Liver (tissue), 9 donors: ENCODE results near the gene HRH1. TPM values are rescaled to one million over a fixed set of nuclear protein-coding genes. Genes with fewer than 3 reads are reported as not detected.

Experiments used
- DNase-seq: peaks from one replicate; pipeline ENCODE4 v3.0.0-alpha.2; 2017; ENCODE audit warnings: low spot score
- H3K27ac ChIP-seq, 2 donors: one replicate each; pipeline ENCODE4 v1.7.0; 2013; ENCODE audit warnings: inconsistent platforms in 2 of 2, low read length in 2 of 2, control low read depth in 1 of 2, low read depth in 1 of 2, mild to moderate bottlenecking in 1 of 2
- H3K27me3 ChIP-seq, 4 donors: one replicate each; pipeline versions ENCODE4 v1.6.1 to v1.7.0; 2013; ENCODE audit warnings: low read length in 3 of 4, inconsistent platforms in 1 of 4, mild to moderate bottlenecking in 1 of 4, moderate library complexity in 1 of 4; ENCODE audit not compliant: control insufficient read depth in 4 of 4, insufficient read depth in 4 of 4
- H3K36me3 ChIP-seq, 4 donors: one replicate each; pipeline versions ENCODE4 v1.6.1 to v1.7.0; 2013; ENCODE audit warnings: low read length in 3 of 4, mild to moderate bottlenecking in 3 of 4, low read depth in 1 of 4, moderate library complexity in 1 of 4; ENCODE audit not compliant: control insufficient read depth in 4 of 4, insufficient read depth in 3 of 4
- H3K4me1 ChIP-seq, 4 donors: one replicate each; pipeline versions ENCODE4 v1.6.1 to v1.7.0; 2013; ENCODE audit warnings: low read length in 3 of 4, mild to moderate bottlenecking in 3 of 4, moderate library complexity in 1 of 4; ENCODE audit not compliant: control insufficient read depth in 4 of 4, insufficient read depth in 4 of 4
- H3K4me3 ChIP-seq, 3 donors: one replicate each; pipeline versions ENCODE4 v1.6.1 to v1.7.0; 2013; ENCODE audit warnings: low read length in 3 of 3, control low read depth in 1 of 3, low read depth in 1 of 3, mild to moderate bottlenecking in 1 of 3
- H3K9ac ChIP-seq, 2 donors: one replicate each; pipeline ENCODE4 v1.7.0; 2013; ENCODE audit warnings: low read length in 2 of 2, mild to moderate bottlenecking in 2 of 2, moderate library complexity in 2 of 2, control low read depth in 1 of 2, low read depth in 1 of 2
- H3K9me3 ChIP-seq, 4 donors: one replicate each; pipeline versions ENCODE4 v1.6.1 to v1.7.0; 2013; ENCODE audit warnings: low read length in 3 of 4; ENCODE audit not compliant: control insufficient read depth in 4 of 4
- EGR1 ChIP-seq, 2 donors: IDR thresholded peaks; 2 replicates each; pipeline ENCODE4 v1.6.1; 2016 to 2018; ENCODE audit warnings: antibody characterized with exemption in 2 of 2, low read depth in 2 of 2
- FOXA1 ChIP-seq: IDR thresholded peaks from 2 replicates; pipeline ENCODE4 v1.6.1; 2016; ENCODE audit warnings: antibody characterized with exemption
- FOXA2 ChIP-seq: IDR thresholded peaks from 2 replicates; pipeline ENCODE4 v1.6.1; 2016; ENCODE audit warnings: antibody characterized with exemption
- GABPA ChIP-seq, 2 donors: IDR thresholded peaks in 1 of 2; conservative IDR thresholded peaks in 1 of 2; 2 replicates each; pipeline ENCODE4 v1.6.1; 2016; ENCODE audit warnings: antibody characterized with exemption in 2 of 2, mild to moderate bottlenecking in 1 of 2, moderate library complexity in 1 of 2
- JUND ChIP-seq, 2 donors: IDR thresholded peaks; 2 replicates each; pipeline ENCODE4 v1.6.1; 2016; ENCODE audit warnings: antibody characterized with exemption in 2 of 2
- NR2F2 ChIP-seq: IDR thresholded peaks from 2 replicates; pipeline ENCODE4 v1.6.1; 2016; ENCODE audit warnings: antibody characterized with exemption
- RAD21 ChIP-seq, 2 donors: IDR thresholded peaks; 2 replicates each; pipeline ENCODE4 v1.6.1; 2016; ENCODE audit warnings: antibody characterized with exemption in 2 of 2, mild to moderate bottlenecking in 2 of 2
- RXRA ChIP-seq, 2 donors: IDR thresholded peaks; 2 replicates each; pipeline ENCODE4 v1.6.1; 2017 to 2018; ENCODE audit warnings: antibody characterized with exemption in 2 of 2, mild to moderate bottlenecking in 1 of 2
- SP1 ChIP-seq: IDR thresholded peaks from 2 replicates; pipeline ENCODE4 v1.6.1; 2018; ENCODE audit warnings: antibody characterized with exemption, mild to moderate bottlenecking
- TAF1 ChIP-seq: conservative IDR thresholded peaks from 2 replicates; pipeline ENCODE4 v1.6.1; 2016; ENCODE audit warnings: antibody characterized with exemption, mild to moderate bottlenecking
- YY1 ChIP-seq: IDR thresholded peaks from 2 replicates; pipeline ENCODE4 v1.6.1; 2016; ENCODE audit warnings: antibody characterized with exemption, mild to moderate bottlenecking
- WGBS: extraction: QIAGEN DNeasy Blood & Tissue Kit; methylation state at CpG from one replicate; pipeline ENCODE4 v1.1.7; 2013; 5-methylcytosine and 5-hydroxymethylcytosine counted together
- polyA plus RNA-seq, 2 donors: library from polyadenylated mRNA; stranded (reverse) in 1 of 2; unstranded in 1 of 2; fragments of 200-250 nt in 1 of 2; fragments of >200 nt in 1 of 2; fragmentation: Nextera tagmentation in 1 of 2; extraction: Ambion mirVana in 1 of 2; gene quantifications; one replicate each; pipeline versions ENCODE4 v1.2.1 to v1.2.3, GENCODE V29; 2013 to 2015
- total RNA-seq, 2 donors: library from RNA; depleted of rRNA; stranded (reverse); fragments of >200 nt; gene quantifications; one replicate each; pipeline ENCODE4 v1.2.3, GENCODE V29; 2014
- TF ChIP-seq, protein P1 (sequence below): IDR thresholded peaks from 2 replicates; pipeline ENCODE4 v1.6.1; 2016; ENCODE audit warnings: antibody characterized with exemption
- TF ChIP-seq, protein P2 (sequence below): IDR thresholded peaks from 2 replicates; pipeline ENCODE4 v1.6.1; 2016; ENCODE audit warnings: antibody characterized with exemption
- donor health status: healthy.
- donor health status: healthy.
- donor health status: healthy.
- donor health status: healthy.
- donor health status: healthy.

HRH1 gene
- total and polyA plus RNA-seq, 4 donors: 0.07 to 1.3 (median 0.31) TPM

DNA sequence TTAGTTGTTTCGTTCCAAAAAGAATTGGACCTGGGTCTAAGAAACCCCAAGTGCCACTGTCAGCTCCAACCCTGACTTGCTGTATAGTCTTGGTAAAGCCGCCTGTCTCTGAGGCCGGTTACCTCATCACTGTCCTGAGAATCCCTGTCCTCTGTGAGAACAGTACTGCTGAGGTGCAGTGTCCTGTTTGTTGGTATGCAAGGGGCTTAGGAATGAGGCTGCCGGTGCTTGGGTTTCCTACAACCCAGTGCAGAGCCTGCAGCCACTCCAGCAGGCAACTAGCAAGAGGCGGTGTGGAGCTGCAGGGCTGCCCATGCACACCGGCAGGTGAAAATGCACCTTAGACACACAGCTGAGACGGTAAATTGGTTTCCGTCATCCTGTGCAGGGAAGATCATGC is 65.9 kb downstream of the HRH1 start:
- WGBS: 81% methylated on average over 8 of the region's 8 CpGs
- no peak overlapping the region for H3K27ac ChIP-seq
- H3K9ac ChIP-seq: no peak overlapping the region
- H3K4me1 ChIP-seq: no peaks in the 10 kb centered on the region
- no peaks in the 10 kb centered on the region for H3K36me3 ChIP-seq
- no peak for DNase-seq
- no peaks in the 10 kb centered on the region for H3K9me3 ChIP-seq
- H3K4me3 ChIP-seq: no peak overlapping the region
- H3K27me3 ChIP-seq: no peaks in the 10 kb centered on the region
- no peak for TF ChIP-seq SP1
- no peak for TF ChIP-seq RAD21 (IDR thresholded peaks at IDR 0.05)
- TF ChIP-seq, protein P1, sequence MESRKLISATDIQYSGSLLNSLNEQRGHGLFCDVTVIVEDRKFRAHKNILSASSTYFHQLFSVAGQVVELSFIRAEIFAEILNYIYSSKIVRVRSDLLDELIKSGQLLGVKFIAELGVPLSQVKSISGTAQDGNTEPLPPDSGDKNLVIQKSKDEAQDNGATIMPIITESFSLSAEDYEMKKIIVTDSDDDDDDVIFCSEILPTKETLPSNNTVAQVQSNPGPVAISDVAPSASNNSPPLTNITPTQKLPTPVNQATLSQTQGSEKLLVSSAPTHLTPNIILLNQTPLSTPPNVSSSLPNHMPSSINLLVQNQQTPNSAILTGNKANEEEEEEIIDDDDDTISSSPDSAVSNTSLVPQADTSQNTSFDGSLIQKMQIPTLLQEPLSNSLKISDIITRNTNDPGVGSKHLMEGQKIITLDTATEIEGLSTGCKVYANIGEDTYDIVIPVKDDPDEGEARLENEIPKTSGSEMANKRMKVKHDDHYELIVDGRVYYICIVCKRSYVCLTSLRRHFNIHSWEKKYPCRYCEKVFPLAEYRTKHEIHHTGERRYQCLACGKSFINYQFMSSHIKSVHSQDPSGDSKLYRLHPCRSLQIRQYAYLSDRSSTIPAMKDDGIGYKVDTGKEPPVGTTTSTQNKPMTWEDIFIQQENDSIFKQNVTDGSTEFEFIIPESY: no peak
- no peak for TF ChIP-seq JUND (IDR thresholded peaks at IDR 0.05)
- TF ChIP-seq NR2F2: no peak
- no peak for TF ChIP-seq EGR1 (IDR thresholded peaks at IDR 0.05; ENCODE audit: low read depth in 2 of 2)
- TF ChIP-seq, protein P2, sequence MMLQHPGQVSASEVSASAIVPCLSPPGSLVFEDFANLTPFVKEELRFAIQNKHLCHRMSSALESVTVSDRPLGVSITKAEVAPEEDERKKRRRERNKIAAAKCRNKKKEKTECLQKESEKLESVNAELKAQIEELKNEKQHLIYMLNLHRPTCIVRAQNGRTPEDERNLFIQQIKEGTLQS: no peak

DNA sequence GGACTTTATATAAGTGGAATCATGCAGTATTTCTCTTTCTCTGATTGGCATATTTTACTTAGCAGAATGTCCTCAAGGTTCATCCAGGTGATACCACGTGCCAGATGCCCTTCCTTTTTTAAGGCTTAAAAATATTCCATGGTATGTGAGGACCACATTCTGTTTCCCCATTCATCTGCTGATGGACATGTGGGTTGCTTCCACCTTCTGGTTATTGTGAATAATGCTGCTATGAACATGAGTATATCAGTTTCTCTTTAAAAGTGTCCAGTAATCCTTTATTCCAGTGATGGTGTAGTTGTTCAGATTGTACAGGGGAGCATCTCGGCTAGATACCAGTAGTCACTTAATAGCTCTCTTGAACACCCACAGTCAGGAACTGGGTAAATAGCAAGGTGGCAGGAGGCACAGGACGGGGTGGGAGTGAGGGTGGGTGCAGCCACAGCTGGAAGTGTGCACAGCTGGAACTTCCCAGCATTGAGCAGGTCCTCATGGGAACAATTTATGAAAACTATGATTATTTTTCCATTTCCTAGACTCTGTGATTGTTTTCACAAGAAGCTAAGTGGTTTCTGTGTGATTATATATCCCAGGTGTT is 67.6 kb downstream of the HRH1 start:
- Histone ChIP-seq H3K9ac (no peak overlapping the region), H3K4me1 (no peaks in the 10 kb centered on the region), H3K36me3 (no peaks in the 10 kb centered on the region), H3K9me3 (no peaks in the 10 kb centered on the region), H3K4me3 (no peak overlapping the region), H3K27ac (no peak overlapping the region), H3K27me3 (no peaks in the 10 kb centered on the region)
- WGBS: 62% methylated on average over 3 of the region's 3 CpGs
- no peak for TF ChIP-seq FOXA1
- no peak for TF ChIP-seq JUND (IDR thresholded peaks at IDR 0.05)
- no peak for DNase-seq

DNA sequence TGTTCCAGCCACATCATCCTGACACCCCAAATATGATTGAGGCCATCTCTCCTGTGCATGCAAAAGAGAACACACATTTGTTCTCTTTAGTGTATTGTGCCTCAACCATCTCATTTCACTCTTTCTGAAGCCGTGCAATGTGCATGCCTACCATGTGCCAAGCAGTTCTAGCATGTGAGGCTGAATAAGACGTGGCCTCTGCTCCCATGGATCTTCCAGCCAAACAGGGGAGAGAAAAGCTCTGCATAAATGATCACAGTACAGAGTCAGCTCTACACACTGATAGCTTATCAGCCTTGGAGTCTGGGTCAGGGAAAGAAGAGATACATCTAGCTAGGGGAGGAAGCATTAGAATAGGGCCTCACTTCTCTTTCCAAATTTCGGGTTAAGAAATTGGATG is 69.7 kb downstream of the HRH1 start:
- Histone ChIP-seq H3K27me3 (no peaks in the 10 kb centered on the region), H3K27ac (no peak overlapping the region), H3K36me3 (no peaks in the 10 kb centered on the region), H3K9me3 (no peaks in the 10 kb centered on the region), H3K4me3 (no peak overlapping the region), H3K9ac (no peak overlapping the region), H3K4me1 (no peaks in the 10 kb centered on the region)
- WGBS: 84% methylated on average over 3 of the region's 3 CpGs
- TF ChIP-seq TAF1 (no peak), FOXA2 (no peak), RAD21 (IDR thresholded peaks at IDR 0.05) (no peak), FOXA1 (no peak), RXRA (IDR thresholded peaks at IDR 0.05) (no peak), JUND (IDR thresholded peaks at IDR 0.05) (no peak), YY1 (no peak), GABPA (IDR thresholded peaks at IDR 0.05 in 1 of 2, conservative IDR thresholded peaks at IDR 0.05 in 1 of 2) (no peak), NR2F2 (no peak)
- TF ChIP-seq, protein P2: no peak
- TF ChIP-seq, protein P1: no peak
- no peak for DNase-seq
